ENCODE measurements around the gene CSKMT. TPM values are rescaled to one million over a fixed set of nuclear protein-coding genes. Genes with fewer than 3 reads are reported as not detected.

The CSKMT gene
- total and polyA plus RNA-seq, 10 of the 15 experiments (the other 5 are each of a cell fraction or from before 2014, with no cell fraction given) = 7.0 to 213 (median 21.6) TPM

DNA sequence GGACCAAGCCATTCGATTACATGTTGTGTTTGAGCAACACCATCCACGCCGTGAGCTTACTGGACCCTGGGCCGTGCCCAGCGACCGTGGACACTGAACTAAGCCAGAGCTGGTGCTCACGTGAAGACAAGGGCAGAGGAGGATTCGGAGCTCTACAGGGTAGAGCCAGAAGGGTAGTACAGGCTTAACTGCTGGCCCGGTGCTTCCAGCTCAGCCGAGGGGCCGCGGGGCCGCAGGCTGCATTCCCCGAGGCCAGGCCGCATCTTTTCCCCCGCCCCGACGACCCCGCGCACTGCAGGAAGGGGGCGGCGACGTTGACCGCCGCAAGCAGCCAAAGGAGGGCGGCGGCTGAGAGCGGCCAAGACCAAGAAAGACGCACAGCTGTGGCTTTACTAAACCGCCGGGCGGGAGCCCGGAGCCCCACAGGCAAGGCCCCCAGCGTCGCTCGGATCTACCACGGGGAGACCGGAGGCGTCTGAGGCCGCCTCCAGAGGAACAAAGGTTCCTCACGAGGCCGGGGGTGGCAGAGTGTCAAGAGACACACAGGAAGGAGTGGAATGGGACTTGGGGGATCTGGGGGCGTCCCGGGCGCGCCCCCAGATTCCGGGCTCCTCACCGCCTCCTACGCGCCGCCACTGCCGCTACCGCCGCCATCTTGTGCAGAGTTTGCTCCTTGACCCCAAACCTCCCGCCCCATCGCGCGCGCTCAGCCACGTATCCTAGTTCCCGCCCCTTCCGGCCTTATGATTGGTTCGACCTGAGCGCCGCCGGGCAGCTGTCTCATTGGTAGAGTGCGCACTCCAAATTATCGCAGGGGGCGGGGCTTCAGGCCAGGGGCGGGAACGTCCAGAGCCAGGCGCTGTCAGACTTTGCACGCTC is 18.9 kb upstream of the CSKMT start, which contains the start of gene GANAB (continued):
- TF ChIP-seq, protein P1, sequence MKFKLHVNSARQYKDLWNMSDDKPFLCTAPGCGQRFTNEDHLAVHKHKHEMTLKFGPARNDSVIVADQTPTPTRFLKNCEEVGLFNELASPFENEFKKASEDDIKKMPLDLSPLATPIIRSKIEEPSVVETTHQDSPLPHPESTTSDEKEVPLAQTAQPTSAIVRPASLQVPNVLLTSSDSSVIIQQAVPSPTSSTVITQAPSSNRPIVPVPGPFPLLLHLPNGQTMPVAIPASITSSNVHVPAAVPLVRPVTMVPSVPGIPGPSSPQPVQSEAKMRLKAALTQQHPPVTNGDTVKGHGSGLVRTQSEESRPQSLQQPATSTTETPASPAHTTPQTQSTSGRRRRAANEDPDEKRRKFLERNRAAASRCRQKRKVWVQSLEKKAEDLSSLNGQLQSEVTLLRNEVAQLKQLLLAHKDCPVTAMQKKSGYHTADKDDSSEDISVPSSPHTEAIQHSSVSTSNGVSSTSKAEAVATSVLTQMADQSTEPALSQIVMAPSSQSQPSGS (IDR thresholded peaks at IDR 0.05; ENCODE audit: low read length) = no peak
- TF ChIP-seq STAT3 (IDR thresholded peaks at IDR 0.05; ENCODE audit: low read depth, low read length) = no peak
- TF ChIP-seq PML (IDR thresholded peaks at IDR 0.05; ENCODE audit: low read length) = peak; percentile 81; the same call in 1 of the 2 replicates
- TF ChIP-seq, protein P2, sequence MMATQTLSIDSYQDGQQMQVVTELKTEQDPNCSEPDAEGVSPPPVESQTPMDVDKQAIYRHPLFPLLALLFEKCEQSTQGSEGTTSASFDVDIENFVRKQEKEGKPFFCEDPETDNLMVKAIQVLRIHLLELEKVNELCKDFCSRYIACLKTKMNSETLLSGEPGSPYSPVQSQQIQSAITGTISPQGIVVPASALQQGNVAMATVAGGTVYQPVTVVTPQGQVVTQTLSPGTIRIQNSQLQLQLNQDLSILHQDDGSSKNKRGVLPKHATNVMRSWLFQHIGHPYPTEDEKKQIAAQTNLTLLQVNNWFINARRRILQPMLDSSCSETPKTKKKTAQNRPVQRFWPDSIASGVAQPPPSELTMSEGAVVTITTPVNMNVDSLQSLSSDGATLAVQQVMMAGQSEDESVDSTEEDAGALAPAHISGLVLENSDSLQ (IDR thresholded peaks at IDR 0.05) = peak; percentile 77
- peak; percentile 70 for TF ChIP-seq IKZF1 (conservative IDR thresholded peaks at IDR 0.05)
- TF ChIP-seq BCL11A (IDR thresholded peaks at IDR 0.05; ENCODE audit: low read depth, low read length) = no peak
- TF ChIP-seq CBX3 (IDR thresholded peaks at IDR 0.05; ENCODE audit: borderline replicate concordance, low read depth) = no peak
- TF ChIP-seq ZNF217 (IDR thresholded peaks at IDR 0.05) = no peak
- no peak for TF ChIP-seq HCFC1 (IDR thresholded peaks at IDR 0.05; ENCODE audit: low read length)
- no peak for TF ChIP-seq BRCA1 (IDR thresholded peaks at IDR 0.05; ENCODE audit: low read depth, low read length)
- TF ChIP-seq, protein P3, sequence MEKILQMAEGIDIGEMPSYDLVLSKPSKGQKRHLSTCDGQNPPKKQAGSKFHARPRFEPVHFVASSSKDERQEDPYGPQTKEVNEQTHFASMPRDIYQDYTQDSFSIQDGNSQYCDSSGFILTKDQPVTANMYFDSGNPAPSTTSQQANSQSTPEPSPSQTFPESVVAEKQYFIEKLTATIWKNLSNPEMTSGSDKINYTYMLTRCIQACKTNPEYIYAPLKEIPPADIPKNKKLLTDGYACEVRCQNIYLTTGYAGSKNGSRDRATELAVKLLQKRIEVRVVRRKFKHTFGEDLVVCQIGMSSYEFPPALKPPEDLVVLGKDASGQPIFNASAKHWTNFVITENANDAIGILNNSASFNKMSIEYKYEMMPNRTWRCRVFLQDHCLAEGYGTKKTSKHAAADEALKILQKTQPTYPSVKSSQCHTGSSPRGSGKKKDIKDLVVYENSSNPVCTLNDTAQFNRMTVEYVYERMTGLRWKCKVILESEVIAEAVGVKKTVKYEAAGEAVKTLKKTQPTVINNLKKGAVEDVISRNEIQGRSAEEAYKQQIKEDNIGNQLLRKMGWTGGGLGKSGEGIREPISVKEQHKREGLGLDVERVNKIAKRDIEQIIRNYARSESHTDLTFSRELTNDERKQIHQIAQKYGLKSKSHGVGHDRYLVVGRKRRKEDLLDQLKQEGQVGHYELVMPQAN (conservative IDR thresholded peaks at IDR 0.05) = peak; percentile 73
- TF ChIP-seq ZNF24 (IDR thresholded peaks at IDR 0.05) = no peak
- TF ChIP-seq SP1 (IDR thresholded peaks at IDR 0.05; ENCODE audit: low read depth, low read length) = peak; percentile 68
- peak; percentile 76 for TF ChIP-seq NBN (IDR thresholded peaks at IDR 0.05)
- TF ChIP-seq, protein P4, sequence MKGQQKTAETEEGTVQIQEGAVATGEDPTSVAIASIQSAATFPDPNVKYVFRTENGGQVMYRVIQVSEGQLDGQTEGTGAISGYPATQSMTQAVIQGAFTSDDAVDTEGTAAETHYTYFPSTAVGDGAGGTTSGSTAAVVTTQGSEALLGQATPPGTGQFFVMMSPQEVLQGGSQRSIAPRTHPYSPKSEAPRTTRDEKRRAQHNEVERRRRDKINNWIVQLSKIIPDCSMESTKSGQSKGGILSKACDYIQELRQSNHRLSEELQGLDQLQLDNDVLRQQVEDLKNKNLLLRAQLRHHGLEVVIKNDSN (IDR thresholded peaks at IDR 0.05; ENCODE audit: borderline replicate concordance, extremely low read length, insufficient read depth, low read depth, low read length) = no peak
- TF ChIP-seq HDAC6 (IDR thresholded peaks at IDR 0.05; ENCODE audit: unreplicated experiment) = no peak
- TF ChIP-seq ZNF207 (IDR thresholded peaks at IDR 0.05; ENCODE audit: borderline replicate concordance) = peak; percentile 82
- TF ChIP-seq HDGF (IDR thresholded peaks at IDR 0.05) = 0 out of 2 replicates have a peak, but pooled peaks have one; percentile 39
- TF ChIP-seq, protein P5, sequence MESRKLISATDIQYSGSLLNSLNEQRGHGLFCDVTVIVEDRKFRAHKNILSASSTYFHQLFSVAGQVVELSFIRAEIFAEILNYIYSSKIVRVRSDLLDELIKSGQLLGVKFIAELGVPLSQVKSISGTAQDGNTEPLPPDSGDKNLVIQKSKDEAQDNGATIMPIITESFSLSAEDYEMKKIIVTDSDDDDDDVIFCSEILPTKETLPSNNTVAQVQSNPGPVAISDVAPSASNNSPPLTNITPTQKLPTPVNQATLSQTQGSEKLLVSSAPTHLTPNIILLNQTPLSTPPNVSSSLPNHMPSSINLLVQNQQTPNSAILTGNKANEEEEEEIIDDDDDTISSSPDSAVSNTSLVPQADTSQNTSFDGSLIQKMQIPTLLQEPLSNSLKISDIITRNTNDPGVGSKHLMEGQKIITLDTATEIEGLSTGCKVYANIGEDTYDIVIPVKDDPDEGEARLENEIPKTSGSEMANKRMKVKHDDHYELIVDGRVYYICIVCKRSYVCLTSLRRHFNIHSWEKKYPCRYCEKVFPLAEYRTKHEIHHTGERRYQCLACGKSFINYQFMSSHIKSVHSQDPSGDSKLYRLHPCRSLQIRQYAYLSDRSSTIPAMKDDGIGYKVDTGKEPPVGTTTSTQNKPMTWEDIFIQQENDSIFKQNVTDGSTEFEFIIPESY (IDR thresholded peaks at IDR 0.05) = no peak
- TF ChIP-seq KLF5 (IDR thresholded peaks at IDR 0.05; ENCODE audit: partially characterized antibody) = peak; percentile 72
- no peak for TF ChIP-seq EED (IDR thresholded peaks at IDR 0.05; ENCODE audit: low read depth)
- TF ChIP-seq, protein P6, sequence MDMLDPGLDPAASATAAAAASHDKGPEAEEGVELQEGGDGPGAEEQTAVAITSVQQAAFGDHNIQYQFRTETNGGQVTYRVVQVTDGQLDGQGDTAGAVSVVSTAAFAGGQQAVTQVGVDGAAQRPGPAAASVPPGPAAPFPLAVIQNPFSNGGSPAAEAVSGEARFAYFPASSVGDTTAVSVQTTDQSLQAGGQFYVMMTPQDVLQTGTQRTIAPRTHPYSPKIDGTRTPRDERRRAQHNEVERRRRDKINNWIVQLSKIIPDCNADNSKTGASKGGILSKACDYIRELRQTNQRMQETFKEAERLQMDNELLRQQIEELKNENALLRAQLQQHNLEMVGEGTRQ (IDR thresholded peaks at IDR 0.05; ENCODE audit: borderline replicate concordance, low read depth, low read length) = no peak
- TF ChIP-seq BACH1 (IDR thresholded peaks at IDR 0.05; ENCODE audit: borderline replicate concordance) = no peak
